SKM-1 (cell line): ENCODE data around the gene GRB10.

ENCODE experiments used
- DNase-seq: peaks from one replicate; lab custom pipeline; 2025; ENCODE audit not compliant: unreplicated experiment; lab: John Stamatoyannopoulos, UW

Gene GRB10

DNA sequence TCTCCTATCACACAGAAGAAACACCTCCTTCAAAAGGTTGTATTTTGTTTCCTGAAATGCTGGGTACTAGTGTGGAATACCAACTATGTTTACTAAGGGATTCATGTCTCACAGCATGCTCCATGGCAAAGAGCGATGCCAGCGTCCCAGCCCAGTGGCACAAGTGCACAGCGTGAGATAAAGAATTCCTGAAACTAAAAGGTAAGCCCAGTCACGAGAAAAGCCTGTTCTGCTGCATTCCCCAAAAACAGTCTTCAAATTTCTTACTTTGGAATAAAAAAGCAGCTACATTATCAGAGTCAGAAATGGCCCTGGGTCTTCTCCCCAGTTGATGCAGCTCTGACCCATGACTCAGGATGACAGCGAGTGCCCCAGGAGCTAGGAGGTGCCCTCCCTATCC lies 164.4 kb downstream of the GRB10 start:
- DNase-seq = no peak

DNA sequence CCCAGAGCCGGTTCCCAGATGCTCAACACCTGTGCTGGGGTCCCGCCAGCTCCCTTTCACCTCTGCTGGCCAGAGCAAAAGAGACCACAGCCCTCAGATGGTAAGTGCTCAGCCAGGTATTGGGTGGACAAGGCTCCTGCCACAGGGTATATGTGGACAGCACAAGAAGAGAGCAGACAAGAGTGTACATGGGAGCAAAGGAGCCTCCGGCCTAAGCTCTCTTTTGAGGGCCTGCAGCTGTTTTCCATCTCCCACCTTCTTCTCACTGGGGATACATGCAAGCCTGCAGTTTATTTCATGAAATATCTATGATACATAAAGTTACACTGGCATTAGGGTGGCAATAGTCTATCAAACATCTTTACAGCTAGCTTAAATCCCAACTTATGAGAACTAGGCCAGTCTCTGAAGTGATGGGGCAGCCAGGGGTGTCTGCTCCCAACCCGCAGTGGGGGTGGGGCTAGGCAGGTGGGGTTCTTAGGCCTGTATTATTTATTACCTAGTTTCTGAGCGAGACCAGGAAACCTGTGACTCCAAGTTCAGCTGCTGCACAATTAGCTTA lies 167.1 kb downstream of the GRB10 start:
- no peak for DNase-seq

DNA sequence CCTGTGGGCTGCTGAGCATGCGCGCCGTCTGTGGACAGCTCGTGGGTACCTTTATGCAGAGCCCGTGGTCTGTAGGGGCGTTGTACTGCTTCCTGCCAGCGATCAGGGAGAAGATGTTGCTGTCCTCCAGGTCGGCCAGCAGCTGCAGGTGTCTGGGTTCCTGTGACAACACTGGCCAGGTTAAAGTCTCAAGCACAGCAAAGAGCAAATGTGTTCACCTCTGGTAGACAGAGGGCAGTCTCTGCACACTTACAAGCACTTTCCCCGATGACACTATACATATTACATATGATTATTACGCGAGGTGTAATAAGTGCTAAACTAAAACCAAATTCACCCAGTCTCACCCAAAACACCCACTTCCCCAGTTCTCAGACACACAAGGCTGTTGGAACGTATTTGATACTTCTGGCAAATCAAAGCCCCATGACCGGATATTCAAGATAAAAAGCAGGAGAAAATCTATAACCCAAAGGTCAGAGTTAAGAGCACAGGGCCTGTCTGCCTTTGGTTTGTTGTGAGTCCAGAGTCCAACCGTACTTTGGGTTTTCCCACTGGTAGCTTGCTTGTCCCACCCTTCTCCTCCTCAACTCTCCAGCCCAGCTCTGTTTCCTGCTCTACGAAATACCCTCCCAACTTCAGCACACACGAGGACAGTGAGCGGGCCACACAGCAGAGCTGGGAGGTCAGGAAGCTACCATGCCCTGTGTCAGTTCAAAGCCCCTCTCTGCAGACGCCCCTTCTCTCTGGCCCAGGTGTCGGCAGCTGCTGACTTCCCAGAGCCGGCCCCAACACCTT lies 167.8 kb downstream of the GRB10 start:
- no peak for DNase-seq

DNA sequence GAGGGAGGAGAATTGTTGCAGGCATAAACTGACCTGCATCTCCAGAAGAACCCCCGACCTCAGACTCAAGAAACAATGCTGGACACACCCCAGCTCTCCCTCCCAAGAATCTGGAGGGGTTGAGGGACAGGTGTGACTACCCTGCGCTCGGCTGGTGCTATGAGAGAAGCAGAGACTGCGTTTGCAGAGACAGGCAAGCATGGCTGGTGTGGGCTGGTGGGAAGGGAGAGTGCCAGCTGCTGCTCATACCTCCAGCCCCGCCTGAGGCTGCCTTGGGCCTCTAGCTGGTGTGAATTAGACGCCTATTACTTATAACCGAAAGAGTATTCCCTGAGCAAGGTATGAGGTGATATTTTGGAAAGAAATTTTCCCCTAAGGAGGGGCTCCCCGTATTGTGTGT lies 169.2 kb downstream of the GRB10 start:
- no peak for DNase-seq

DNA sequence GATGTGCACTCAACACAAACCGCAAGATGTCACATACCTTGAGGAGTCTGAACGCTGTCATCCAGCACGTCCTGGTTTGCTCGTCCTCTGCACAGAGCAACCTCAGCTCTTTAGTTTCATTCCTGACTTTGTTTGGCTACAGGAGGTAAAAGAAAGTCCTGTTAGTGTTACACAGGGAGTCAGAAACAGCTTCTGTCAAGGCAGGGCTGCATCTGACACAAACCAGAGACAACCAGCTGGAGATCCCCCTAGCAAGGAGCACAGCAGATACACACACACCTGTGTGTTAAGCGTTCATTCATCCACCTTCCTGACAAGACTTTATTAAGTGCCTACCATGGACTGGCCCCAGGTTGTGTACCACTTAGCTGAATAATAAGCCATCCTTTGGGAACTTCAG lies 170.0 kb downstream of the GRB10 start:
- DNase-seq = no peak

DNA sequence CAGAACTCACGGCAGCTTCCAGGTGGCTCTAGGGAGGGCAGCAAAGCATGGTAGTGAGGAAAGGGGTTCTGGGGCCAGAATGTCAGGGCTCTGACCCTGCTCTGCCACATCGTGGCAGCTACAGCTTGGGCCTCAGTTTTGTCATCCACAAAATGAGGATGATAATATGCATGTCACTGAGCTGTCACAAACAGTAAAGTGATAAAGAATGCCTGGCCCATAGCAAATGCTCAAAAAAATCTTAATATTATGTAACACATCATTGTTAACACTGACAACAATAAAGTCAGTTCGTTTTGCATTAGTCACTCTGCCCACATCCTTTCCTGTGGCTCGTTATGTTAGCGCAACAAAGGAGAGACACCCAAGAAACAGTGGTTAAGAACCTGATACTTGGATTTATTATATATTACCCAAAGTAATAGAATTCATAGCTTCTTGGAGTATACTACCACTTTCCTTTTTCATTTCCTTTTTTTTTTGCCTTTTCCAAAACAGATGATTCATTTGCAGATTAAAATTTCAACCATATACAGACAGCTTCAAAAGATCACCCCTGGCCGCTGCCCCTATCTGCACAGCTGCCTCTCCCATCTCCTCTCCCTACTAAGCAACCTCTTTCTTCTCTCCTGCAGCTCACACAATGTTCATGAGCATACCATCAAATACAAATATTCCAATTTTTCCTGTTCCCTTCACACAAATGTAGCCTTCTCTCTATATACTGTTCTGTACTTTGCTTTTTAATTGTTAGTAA lies 172.0 kb downstream of the GRB10 start:
- DNase-seq = no peak

DNA sequence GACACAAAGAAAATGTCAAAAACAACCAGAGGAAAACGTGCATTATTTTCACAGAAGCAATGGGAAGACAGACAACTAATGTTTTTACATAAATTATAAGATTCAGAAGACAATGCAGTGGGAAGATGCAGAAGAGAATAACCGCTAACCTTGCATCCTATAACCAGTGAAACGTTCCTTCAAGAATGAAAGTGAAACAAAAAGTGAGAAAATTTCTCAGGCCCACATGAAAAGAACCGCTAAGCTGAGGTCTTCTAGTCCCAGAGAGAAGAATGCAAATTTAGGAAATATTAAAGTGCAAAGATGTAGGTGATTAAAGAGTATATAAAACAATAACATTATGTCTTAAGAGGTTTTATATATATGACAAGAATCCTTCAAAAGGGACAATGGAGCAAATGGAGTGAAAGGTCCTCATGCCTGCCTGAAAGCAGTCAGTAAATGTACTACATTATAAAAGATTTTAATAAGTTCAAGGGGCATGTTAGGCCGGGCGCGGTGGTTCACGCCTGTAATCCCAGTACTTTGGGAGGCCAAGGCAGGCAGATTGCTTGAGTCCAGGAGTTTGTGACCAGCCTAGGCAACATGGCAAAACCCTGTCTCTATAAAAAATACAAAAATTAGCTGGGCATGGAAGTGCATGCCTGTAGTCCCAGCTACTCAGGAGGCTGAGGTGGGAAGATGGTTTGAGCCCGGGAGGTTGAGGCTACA lies 174.3 kb downstream of the GRB10 start:
- DNase-seq = no peak

DNA sequence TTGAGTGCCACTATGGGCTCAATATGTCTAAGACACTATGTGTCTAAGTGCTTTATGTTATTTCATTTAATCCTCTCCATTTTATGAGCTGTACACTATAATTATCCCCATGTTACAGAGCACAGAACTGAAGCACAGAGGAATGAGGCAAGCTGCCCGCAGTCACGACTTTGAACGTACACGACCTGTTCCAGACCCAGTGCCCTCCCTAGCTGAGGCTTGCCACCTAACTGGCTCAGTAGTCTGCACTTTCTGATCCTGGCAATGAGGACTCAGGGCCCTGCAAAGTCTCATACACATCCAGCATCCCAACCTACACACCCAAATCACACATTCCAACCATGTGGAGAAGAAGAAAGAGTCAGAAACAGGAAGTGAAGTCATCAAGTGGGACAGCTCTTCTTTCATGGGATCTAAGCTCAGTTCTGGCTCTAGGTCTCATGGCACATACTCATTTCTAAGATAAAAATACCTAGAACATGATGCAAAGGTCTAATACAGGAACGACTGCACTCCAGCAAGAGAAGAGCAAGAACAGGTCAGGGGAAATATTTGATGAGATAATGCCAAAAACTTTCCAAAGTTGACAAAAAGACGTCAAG lies 175.1 kb downstream of the GRB10 start:
- no peak for DNase-seq

DNA sequence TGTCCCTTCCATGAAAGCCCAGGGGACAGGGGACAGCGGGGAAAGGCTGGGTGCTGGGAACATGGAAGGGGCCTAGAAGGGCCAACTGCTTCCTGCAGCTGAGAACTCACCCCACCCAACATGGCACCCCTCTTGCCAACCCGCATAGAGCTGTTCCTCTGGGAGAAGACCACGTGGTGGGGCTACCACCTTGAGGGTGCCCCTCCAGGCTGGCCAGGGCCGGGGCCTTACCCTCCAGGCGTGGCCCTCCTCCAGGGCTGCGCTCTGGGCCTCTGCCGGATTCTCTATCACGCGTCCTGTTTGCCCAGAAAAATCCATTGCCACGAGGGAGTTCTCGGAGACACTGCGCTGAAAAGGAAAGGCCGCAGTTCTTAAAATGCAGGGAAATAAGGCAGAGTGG lies 177.6 kb downstream of the GRB10 start:
- DNase-seq = no peak

DNA sequence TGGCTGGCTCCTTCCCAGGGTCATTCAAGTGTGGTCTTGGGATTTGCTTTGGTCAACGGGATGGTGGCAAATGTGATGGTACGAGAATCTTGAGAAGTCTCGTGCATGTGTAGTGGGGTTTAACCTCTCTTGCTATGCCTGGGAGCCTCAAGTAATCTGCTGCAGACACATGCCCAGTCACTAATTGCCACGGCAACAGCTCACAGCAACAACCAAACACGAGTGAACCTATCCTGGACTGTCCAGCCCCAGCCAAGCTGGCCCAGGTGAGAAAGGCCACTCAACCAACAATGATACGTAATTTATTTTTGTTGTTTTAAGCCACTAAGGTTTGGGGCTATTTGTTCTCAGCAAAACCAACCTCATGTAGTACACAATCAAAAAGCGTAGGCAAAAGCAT lies 179.4 kb downstream of the GRB10 start:
- no peak for DNase-seq

DNA sequence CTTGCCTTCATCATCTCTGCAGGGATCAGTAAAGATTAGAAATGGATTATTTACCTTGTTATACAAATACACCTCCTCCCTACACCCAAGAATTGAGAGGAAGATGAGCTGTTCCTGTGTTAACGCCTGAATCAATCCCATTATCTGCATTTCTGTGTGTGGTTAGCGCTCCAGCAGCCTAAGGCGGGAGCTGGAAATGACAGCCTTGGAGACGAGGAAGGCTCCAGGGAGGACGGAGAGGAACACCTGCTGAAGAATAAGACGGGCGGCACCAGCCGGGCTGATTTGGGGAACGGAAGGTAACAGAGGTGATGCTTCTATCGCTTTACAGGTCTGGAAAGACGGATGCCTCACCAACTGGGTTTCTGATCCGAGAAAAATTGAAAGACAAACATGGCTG lies 183.3 kb downstream of the GRB10 start:
- DNase-seq = no peak

DNA sequence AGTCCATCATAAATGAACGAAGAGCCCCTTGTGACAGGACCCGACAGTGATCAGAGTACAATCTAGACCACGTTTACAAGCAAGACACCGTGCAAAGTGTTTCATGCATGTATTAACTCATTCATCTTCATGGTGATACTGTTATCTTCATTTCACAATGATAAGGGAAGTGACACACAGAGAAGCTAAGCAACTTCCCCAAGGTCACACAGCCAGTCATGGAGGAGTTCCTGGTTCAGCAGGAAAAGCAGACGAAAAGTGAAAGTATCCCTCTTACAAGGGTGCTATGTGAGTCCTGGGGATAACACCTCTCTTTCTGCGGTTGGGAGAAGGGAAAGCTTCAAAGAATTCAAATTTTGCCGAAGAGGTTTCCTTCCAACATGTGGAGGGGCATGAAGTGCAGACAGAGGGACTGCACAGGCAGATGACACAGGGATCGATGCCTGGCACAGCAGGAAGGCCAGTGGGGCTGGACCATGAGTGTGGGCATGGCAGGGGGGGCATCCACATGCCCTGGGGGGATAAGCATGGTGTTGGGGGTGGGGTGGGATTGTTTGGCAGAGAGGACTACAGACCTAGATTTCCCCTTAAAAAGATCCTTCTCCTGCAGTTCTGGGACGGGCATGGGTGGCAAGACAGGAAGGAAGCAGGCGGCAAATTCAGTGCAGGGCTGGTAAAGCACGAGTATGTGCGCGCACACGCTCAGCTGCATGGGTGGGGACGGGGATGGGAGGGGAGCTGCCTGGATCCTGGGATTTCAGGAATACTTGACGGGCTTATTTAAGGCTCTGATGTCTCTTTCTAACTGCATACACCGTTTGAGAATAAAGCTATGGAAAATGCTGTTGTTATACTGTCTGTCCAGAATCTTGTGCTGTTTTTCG lies 184.0 kb downstream of the GRB10 start:
- DNase-seq = no peak

DNA sequence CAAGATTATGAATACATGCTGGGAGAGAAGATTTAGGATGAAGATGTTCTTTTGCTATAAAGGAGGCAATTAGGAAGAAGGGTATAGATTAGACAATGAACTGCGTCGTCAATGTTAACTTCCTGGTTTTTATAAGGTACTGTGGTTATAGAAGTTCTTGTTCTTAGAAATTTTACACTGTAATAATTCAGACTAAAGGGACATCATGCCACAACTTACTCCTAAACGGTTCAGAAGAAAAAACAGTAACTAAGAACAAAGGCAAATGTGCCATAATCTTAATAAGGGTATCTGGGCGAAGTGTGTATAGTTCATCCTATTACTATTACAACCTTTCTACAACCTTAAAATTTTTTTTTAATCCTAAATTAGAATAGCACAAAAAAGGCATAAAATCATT lies 186.2 kb downstream of the GRB10 start:
- no peak for DNase-seq

DNA sequence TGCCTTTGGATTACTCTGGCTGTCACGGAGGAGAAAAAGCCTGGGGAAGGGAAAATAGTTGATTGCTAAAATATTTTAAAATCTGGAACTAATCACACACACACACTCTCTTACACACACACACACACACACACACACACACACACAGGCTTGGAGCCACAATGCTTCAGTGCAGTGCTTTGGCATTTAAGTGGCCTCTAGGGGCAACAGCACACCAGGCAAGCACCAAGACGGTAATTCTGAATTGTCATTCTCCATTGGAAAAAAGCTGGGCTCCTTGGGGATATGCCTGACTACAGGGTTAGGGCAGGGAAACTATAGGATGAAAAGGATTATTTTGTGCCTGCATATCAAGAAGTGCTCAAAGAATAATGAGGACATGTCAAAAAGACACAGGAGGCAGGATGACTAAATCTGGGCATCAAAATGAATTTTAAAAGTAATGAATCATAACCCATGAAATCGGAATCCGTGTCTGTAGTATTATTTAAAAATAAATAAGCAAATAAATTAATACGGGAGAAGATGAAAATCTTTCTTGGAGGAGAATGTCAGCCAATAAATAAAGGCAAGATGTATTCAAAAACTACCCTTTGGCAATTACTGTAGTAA lies 187.1 kb downstream of the GRB10 start:
- DNase-seq = no peak

DNA sequence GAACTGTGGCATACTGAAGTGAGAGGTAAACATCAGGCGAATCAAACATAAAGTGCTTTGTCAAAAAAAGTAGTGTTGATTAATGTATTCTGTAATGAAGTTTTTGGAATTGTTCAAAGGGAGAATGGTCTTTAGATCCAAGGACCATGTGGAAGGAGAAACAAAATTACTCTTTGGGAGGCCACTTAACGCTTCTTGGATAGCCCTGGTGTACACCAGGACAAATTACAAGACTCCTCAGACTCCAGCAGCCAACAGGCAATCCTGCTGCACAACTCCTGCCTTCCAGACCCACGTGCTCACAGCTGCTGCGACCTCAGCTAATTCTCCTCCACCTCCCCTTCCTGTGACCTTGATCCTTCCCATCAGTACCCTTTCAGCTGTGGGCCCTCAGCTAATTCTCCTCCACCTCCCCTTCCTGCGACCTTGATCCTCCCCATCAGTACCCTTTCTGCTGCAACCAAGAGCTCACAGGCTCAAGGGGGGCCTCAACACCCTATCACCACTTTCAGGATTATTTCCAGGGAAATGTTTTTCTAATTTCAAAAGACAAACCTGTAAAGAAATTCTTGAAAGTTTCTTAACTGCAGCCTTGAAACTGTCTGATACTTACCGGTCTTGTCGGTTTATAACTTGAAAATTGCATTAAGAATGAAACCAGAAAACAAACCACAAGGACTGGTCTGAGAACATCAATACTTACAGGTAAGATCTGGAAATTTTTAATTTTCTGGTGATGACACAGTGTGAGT lies 187.8 kb downstream of the GRB10 start:
- DNase-seq = no peak

DNA sequence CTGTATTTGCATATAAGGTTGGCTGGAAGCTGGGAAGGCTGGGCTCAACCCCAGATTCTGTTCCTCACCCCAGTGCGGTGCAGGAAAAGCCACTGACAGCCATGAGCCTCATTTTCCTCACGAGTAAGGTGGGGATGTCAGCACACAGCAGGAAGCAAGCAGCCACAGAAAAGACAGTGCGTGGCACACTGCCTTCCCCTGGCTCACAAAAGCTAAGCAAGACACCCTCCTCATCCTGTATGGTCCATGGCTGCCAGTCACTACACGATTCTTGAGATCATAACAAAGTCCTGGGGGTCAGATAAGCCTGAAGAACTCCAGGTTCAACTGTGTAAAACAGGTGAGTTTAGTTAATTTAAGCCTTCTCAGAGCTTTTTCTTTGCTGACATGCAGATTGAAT lies 188.6 kb downstream of the GRB10 start:
- no peak for DNase-seq

DNA sequence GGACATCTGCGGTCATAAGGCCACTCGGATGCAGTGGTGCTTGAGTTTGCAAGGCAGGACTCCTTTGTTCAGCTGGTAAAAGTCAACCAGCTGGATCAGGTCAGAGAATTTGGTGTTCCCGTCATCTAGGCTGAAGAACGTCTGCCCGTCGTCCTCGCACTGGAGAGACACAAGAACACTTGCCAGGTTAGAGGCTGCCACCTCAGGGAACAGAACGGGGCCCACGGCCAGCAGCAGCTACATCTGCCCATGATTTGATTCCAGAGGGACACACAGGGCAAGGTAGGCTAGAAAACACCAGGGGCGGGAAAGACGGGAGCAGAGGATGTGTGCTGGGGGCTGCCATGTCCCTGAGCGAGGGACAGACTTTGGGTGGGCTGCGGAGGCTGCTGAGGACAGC lies 189.8 kb downstream of the GRB10 start:
- DNase-seq = no peak

DNA sequence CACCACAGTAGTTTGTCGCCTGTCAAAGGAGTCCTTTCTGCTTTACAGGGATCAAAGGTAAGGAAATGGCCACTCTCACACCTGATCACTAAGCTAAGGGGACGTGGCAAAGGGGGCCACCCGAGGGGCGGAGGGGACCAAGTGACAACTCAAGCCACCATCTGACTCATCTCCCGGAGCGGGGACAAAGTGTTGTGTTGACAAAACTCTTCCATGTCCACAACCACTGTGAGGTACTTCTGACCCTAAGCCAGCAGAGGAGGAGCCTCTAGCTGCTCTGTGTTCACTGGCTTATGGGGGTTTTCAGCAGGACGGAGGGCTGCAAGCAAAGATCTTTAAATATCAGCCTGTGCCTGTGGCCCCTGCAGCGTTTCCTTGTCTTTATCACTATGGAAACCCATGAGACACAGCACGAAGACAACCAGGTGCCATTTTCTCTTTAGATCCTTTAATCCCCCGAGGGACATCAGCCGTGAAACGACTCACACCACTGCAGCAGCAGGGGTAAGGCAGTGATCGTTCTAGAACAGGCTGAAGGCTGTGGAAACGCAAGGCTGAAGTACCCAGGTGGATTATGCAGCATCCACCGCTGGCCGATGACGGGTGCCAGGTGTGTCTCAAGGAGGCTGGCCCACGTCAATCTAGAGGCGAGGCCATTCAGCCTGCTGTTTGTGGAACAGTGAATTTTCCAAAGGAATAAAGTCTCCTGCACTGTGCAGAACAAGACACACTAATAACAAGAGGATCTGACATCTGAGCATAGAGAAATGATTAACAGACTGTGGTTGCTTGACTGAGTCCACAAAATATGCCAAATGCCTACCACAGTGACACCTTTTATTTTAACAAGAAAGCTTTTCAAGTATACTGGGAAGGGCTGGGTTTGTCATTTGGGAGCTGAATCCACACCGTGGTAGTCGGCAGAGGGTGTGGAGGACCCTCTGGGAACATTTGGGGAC lies 190.9 kb downstream of the GRB10 start:
- DNase-seq = no peak
